ENCODE data around the gene SHPK. TPM values are rescaled to one million over a fixed set of nuclear protein-coding genes. Genes with fewer than 3 reads are reported as not detected.

SHPK gene
- polyA plus RNA-seq, 2 of the 4 experiments (the other 2 are of a cell fraction), result 10.7 to 11.2 TPM

DNA sequence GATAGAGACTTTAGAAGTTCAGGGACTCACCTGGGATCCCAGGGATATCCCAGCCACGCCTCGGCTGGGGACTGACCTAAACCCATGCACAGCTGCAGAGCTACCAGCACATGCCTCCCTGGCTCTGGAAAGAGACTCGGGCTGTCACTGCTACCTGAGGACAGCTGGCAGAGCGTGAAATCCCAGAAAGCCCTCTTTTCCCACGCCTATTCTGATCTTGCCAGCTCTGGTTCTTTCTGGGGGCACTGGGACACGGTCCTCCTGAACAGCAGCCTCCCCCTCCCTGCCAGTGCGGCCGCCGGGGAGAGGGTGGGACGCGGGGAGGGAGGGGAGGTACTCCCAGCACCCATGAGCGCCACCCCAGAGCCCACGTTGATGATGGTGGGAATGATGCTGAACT is 49.1 kb upstream of the SHPK start:
- Histone ChIP-seq H3K4me2 (no peak overlapping the region), H3K4me3 (no peak overlapping the region), H3K27ac (no peak overlapping the region), H3K4me1 (no peaks in the 10 kb centered on the region), H3K9me3 (no peaks in the 10 kb centered on the region)
- POLR2A ChIA-PET, result no interaction called here
- 71% methylated on average over 11 of the region's 13 CpGs for WGBS (ENCODE audit: missing lambda C conversion rate)
- CTCF ChIA-PET, result interaction anchor here (1.0 to 1.1 kb wide), 2 partner anchors 52 to 54 kb away, joined by 3 read pairs; no protein-coding TSS in a partner anchor
- ATAC-seq (peak in 1 of 2 experiments; percentile 12; a peak in 1 of 6 replicates), FAIRE-seq (no peak), DNase-seq (ENCODE audit: low read depth in 1 of 2, low spot score in 1 of 2) (no peak)
- TF ChIP-seq EHF (CRISPR knock-in tag; IDR thresholded peaks at IDR 0.05) (no peak), FOSB (CRISPR knock-in tag; IDR thresholded peaks at IDR 0.05) (no peak)

DNA sequence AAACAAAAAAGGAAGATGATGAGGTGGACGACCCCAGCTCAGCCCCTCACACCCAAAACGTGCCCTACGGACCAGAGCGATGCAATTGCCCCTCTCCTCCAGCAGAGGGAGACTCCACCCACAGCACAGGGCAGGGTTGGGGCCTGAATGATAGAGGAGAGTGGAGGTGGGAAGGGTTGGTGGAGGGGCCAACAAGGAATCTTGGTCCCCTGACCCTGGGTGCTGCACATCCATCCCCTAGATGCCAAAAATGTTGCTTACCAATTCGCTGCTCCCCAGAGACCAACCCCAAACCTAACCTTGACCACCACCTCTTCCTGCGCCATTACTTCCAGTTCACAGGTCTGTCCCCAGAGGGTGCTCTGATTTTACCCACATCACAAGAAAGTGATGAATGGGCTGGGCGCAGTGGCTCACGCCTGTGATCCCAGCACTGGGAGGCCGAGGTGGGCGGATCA is 47.0 kb upstream of the SHPK start:
- DNase-seq (ENCODE audit: low read depth in 1 of 2, low spot score in 1 of 2) (peak; percentile 63 to 93), FAIRE-seq (peak; percentile 88), ATAC-seq (peak; percentile 49 to 88; a peak in 5 of 6 replicates)
- 39% methylated on average over 10 of the region's 10 CpGs for WGBS (ENCODE audit: missing lambda C conversion rate)
- no peak overlapping the region for H3K4me2 ChIP-seq
- H3K4me3 ChIP-seq, result no peak overlapping the region
- H3K4me1 ChIP-seq, result no peaks in the 10 kb centered on the region
- H3K27ac ChIP-seq, result no peak overlapping the region
- ChIA-PET POLR2A (no interaction called here), CTCF (interaction anchor here (0.6 to 1.9 kb wide), 31 partner anchors 9 to 753 kb away, joined by 3 to 19 read pairs (median 4); partner anchors contain the start of genes HASPIN, ITGAE and NCBP3)
- no peaks in the 10 kb centered on the region for H3K9me3 ChIP-seq
- TF ChIP-seq TP53 (CRISPR knock-in tag; IDR thresholded peaks at IDR 0.05) (0 out of 2 replicates have a peak, but pooled peaks have one; percentile 34), RARB (CRISPR knock-in tag; IDR thresholded peaks at IDR 0.05) (no peak), HOXB13 (CRISPR knock-in tag; IDR thresholded peaks at IDR 0.05; ENCODE audit: low read depth) (no peak), RFX5 (IDR thresholded peaks at IDR 0.05) (no peak), RNF2 (IDR thresholded peaks at IDR 0.05; ENCODE audit: borderline replicate concordance, low read depth) (no peak), FOSB (CRISPR knock-in tag; IDR thresholded peaks at IDR 0.05) (no peak), CBX2 (IDR thresholded peaks at IDR 0.05; ENCODE audit: borderline replicate concordance, low read depth) (no peak), JUNB (IDR thresholded peaks at IDR 0.05) (no peak), PHF8 (IDR thresholded peaks at IDR 0.05; ENCODE audit: borderline replicate concordance, low read depth) (no peak), MYC (IDR thresholded peaks at IDR 0.05; ENCODE audit: borderline replicate concordance, low read length) (no peak), EHMT2 (IDR thresholded peaks at IDR 0.05; ENCODE audit: low read depth) (no peak), CBX8 (IDR thresholded peaks at IDR 0.05) (no peak), RAD21 (conservative IDR thresholded peaks at IDR 0.05 in 1 of 2, IDR thresholded peaks at IDR 0.05 in 1 of 2) (peak; percentile 61 to 73), HEYL (CRISPR knock-in tag; IDR thresholded peaks at IDR 0.05) (no peak), ESRRA (IDR thresholded peaks at IDR 0.05; ENCODE audit: borderline replicate concordance, low read length) (no peak), HDAC2 (IDR thresholded peaks at IDR 0.05) (no peak), JUN (IDR thresholded peaks at IDR 0.05) (no peak), KDM1A (IDR thresholded peaks at IDR 0.05; ENCODE audit: low read depth) (no peak), FOSL2 (IDR thresholded peaks at IDR 0.05) (no peak), FOSL2 (CRISPR knock-in tag; IDR thresholded peaks at IDR 0.05) (no peak), EP300 (IDR thresholded peaks at IDR 0.05) (no peak), SMC3 (IDR thresholded peaks at IDR 0.05) (peak; percentile 51; the same call in 2 of the 3 replicates), FOXS1 (CRISPR knock-in tag; IDR thresholded peaks at IDR 0.05) (no peak), RCOR1 (IDR thresholded peaks at IDR 0.05; ENCODE audit: low read depth, low read length) (no peak), EHF (CRISPR knock-in tag; IDR thresholded peaks at IDR 0.05) (no peak), CHD4 (IDR thresholded peaks at IDR 0.05; ENCODE audit: borderline replicate concordance) (peak; percentile 63; the same call in 1 of the 2 replicates), HOXB5 (CRISPR knock-in tag; IDR thresholded peaks at IDR 0.05) (no peak)
- TF ChIP-seq, protein P1, sequence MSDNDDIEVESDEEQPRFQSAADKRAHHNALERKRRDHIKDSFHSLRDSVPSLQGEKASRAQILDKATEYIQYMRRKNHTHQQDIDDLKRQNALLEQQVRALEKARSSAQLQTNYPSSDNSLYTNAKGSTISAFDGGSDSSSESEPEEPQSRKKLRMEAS (IDR thresholded peaks at IDR 0.05), result no peak
- TF ChIP-seq, protein P2, sequence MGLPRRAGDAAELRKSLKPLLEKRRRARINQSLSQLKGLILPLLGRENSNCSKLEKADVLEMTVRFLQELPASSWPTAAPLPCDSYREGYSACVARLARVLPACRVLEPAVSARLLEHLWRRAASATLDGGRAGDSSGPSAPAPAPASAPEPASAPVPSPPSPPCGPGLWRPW (IDR thresholded peaks at IDR 0.05), result no peak
- TF ChIP-seq, protein P3, sequence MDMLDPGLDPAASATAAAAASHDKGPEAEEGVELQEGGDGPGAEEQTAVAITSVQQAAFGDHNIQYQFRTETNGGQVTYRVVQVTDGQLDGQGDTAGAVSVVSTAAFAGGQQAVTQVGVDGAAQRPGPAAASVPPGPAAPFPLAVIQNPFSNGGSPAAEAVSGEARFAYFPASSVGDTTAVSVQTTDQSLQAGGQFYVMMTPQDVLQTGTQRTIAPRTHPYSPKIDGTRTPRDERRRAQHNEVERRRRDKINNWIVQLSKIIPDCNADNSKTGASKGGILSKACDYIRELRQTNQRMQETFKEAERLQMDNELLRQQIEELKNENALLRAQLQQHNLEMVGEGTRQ (IDR thresholded peaks at IDR 0.05), result no peak
- TF ChIP-seq, protein P4, sequence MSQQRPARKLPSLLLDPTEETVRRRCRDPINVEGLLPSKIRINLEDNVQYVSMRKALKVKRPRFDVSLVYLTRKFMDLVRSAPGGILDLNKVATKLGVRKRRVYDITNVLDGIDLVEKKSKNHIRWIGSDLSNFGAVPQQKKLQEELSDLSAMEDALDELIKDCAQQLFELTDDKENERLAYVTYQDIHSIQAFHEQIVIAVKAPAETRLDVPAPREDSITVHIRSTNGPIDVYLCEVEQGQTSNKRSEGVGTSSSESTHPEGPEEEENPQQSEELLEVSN (IDR thresholded peaks at IDR 0.05; ENCODE audit: borderline replicate concordance, low read depth), result no peak
- TF ChIP-seq, protein P5, sequence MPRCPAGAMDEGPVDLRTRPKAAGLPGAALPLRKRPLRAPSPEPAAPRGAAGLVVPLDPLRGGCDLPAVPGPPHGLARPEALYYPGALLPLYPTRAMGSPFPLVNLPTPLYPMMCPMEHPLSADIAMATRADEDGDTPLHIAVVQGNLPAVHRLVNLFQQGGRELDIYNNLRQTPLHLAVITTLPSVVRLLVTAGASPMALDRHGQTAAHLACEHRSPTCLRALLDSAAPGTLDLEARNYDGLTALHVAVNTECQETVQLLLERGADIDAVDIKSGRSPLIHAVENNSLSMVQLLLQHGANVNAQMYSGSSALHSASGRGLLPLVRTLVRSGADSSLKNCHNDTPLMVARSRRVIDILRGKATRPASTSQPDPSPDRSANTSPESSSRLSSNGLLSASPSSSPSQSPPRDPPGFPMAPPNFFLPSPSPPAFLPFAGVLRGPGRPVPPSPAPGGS (IDR thresholded peaks at IDR 0.05), result no peak
- TF ChIP-seq, protein P6, sequence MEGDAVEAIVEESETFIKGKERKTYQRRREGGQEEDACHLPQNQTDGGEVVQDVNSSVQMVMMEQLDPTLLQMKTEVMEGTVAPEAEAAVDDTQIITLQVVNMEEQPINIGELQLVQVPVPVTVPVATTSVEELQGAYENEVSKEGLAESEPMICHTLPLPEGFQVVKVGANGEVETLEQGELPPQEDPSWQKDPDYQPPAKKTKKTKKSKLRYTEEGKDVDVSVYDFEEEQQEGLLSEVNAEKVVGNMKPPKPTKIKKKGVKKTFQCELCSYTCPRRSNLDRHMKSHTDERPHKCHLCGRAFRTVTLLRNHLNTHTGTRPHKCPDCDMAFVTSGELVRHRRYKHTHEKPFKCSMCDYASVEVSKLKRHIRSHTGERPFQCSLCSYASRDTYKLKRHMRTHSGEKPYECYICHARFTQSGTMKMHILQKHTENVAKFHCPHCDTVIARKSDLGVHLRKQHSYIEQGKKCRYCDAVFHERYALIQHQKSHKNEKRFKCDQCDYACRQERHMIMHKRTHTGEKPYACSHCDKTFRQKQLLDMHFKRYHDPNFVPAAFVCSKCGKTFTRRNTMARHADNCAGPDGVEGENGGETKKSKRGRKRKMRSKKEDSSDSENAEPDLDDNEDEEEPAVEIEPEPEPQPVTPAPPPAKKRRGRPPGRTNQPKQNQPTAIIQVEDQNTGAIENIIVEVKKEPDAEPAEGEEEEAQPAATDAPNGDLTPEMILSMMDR (IDR thresholded peaks at IDR 0.05), result peak; percentile 85
- TF ChIP-seq, protein P7, sequence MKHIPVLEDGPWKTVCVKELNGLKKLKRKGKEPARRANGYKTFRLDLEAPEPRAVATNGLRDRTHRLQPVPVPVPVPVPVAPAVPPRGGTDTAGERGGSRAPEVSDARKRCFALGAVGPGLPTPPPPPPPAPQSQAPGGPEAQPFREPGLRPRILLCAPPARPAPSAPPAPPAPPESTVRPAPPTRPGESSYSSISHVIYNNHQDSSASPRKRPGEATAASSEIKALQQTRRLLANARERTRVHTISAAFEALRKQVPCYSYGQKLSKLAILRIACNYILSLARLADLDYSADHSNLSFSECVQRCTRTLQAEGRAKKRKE (CRISPR knock-in tag; IDR thresholded peaks at IDR 0.05; ENCODE audit: low read depth), result no peak

Measured in A549 (cell line).